Subcutaneous adipose tissue (tissue), 4 donors: ENCODE data around the gene MICAL2. TPM values are rescaled to one million over a fixed set of nuclear protein-coding genes. Genes with fewer than 3 reads are reported as not detected.

Source experiments
- CTCF ChIP-seq: fragments of 450-650 bp; IDR thresholded peaks from one replicate; pipeline ENCODE4 v1.5.1; 2016; ENCODE audit warnings: low read depth, mild to moderate bottlenecking, control low read depth, antibody characterized with exemption, moderate library complexity
- total RNA-seq, 4 donors: library from RNA; depleted of rRNA; stranded (reverse); fragments of >200 nt; gene quantifications; one replicate each; pipeline ENCODE4 v1.1.0, GENCODE V29; 2016

Gene MICAL2
- total RNA-seq, 4 donors from 2014 or later: 11.4 to 28.4 (median 24.8) TPM

GRCh38 chr11:12133547-12134235, 23.3 kb downstream of the MICAL2 start:
- no peak for TF ChIP-seq CTCF

DNA sequence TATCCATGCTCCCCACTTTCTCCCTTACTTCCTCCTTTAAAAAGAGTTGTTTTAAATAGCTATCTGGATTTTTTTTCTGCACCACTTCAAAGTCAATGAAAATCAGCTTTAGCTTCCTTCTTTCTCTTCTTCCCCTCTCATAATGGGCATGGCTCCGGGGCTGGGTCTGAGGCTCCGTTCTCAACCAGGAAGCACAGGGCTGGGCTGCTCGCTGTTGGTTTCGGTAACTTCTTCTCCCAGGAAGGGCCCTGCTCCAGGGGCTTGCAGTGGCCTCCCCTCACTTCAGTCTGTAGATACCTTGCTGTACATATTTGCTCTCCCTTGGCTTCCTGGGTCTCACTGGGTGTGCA, 23.8 kb downstream of the MICAL2 start:
- no peak for TF ChIP-seq CTCF

GRCh38 chr11:12135185-12135584, 24.8 kb downstream of the MICAL2 start:
- no peak for TF ChIP-seq CTCF

DNA sequence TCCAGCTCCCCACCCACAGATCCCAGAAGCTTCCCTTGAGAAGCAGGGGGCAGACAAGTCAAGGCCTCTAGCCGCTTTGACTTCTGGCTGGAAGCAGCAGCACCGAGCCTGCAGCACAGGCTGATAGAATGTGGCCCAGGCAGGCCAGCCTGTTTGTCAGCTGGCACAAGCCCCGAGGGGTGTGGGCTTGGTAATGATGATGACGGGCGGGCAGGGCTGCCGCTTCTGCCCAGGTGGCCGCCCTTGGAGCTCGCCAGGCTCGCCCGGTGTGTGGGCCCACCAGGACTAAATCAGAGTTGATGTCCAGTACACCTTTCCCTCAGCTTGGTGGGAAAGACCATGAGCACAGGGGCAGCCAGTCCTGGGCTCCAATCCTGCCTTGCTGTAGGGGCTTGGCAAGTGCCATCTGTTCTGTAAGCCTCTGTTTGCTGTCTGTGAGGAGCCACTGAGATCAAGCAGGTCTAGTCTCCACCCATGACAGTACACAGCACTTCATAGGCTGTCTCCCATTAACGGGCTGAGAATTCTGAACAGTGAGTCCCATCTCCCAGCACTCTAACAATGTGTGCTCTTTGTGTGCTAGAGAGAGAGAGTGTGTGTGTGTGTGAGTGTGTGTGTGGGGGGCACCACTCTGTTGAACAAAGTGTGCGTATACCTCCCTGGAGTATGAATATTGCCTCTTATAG, 26.8 kb downstream of the MICAL2 start:
- no peak for TF ChIP-seq CTCF

DNA sequence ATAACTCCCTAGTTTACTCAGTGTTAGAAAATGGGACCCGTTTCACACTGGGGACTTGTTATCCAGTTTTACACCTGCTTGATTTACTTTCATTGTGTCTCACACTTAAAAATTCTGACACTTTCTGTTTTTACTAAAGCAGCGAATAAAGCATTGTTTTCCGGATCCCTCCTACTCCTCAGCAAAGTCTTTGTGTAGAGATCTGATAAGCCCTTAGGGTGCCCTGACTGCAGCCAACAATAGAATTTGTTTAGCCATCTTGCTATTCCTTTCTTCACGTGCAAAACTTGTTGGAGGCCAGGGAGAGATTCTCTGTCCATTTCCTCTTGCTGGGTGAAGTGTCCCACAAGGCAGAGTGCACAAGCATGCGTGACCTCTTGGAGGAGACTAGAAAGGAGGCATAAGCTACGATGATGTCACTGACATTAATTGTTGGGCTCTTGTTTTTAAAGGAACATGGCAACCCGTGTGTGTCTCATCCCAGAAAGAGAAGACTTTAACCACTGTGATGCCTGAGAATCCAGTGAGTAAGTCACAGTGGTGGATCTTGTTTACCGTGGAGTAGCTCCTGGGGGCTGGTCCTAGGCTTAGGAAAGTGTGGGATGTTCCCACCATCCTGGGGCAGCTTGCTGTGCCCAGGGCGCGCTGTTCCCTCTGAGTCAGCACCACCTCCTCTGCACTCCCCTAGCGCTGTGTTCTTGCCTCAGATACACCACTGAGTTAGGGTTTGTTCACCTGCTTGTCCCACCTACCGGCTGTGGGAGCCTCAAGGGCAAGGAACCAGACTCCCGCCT, 27.7 kb downstream of the MICAL2 start:
- TF ChIP-seq CTCF: no peak

DNA sequence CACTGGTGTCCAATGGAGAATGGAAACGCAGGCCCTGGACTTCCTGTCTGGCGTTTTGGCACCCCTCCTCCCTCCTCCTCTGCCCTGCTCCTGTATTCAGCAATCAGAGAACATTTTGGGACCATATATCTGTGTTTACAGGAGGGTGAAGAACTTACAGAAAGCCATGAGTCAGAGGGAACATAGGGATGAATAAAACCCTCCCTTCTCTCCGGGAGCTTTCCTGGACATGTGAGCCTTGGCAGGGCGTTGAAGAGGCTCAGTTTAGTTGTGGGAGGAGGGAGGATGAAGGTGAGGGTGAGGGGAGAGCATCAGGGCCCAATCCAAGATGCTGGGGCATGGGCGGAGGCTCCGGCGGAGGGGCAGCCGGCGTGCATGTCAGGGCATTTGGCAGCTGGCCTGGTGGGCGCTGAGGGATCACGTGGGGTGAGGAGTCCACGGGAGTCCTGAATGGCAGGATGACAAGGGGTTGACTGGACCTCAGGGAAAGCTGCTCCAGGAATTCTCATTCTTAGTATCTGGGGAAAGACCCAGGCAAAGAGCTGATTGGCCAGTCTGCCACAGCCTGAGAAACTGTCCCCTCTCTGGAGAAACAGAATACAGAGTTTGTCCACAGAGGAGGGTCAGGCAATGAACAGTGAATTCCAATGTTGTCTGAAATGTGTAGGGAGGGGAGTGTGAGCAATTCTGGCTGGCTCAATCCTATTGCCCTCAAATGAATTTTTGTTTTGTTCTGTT, 28.9 kb downstream of the MICAL2 start:
- no peak for TF ChIP-seq CTCF
